Vagina (tissue), 2 donors: ENCODE measurements around the gene VCY1B. TPM values are rescaled to one million over a fixed set of nuclear protein-coding genes. Genes with fewer than 3 reads are reported as not detected.
"Not testable (repeated sequence)": the region's sequence is repeated elsewhere in the genome, so short reads cannot be mapped to it uniquely, and the experiment has no call there.

Source experiments
- DNase-seq, 2 donors: peaks; one replicate each; pipeline ENCODE4 v3.0.0-alpha.2; 2017; ENCODE audit errors: extremely low spot score in 2 of 2
- H3K27ac ChIP-seq: fragments of 200-600 bp; sonication (generic); one replicate; pipeline ENCODE4 v1.5.1; 2019
- H3K27me3 ChIP-seq: fragments of 200-600 bp; sonication (generic); one replicate; pipeline ENCODE4 v1.5.1; 2019
- H3K36me3 ChIP-seq, 2 donors: fragments of 200-600 bp; sonication (generic); one replicate each; pipeline ENCODE4 v1.5.1; 2017 to 2019
- H3K4me1 ChIP-seq: fragments of 200-600 bp; sonication (generic); one replicate; pipeline ENCODE4 v1.5.1; 2019
- H3K4me3 ChIP-seq, 2 donors: fragments of 200-600 bp; sonication (generic); 1 replicate in 1 of 2; 2 replicates in 1 of 2; pipeline ENCODE4 v1.5.1; 2016 to 2019
- H3K9me3 ChIP-seq: fragments of 200-600 bp; sonication (generic); one replicate; pipeline ENCODE4 v1.5.1; 2019
- CTCF ChIP-seq, 3 experiments: fragments of 450-650 bp in 2 of 3; fragments of 200-600 bp in 1 of 3; sonication (generic) in 1 of 3; IDR thresholded peaks; one replicate each; pipeline ENCODE4 v1.5.1; 2017 to 2019; ENCODE audit warnings: antibody characterized with exemption in 3 of 3, mild to moderate bottlenecking in 2 of 3, moderate library complexity in 2 of 3
- POLR2A ChIP-seq, 2 donors: fragments of 450-650 bp; IDR thresholded peaks; one replicate each; pipeline ENCODE4 v1.6.1; 2017; ENCODE audit warnings: antibody characterized with exemption in 2 of 2, mild to moderate bottlenecking in 2 of 2, moderate library complexity in 2 of 2
- POLR2AphosphoS5 ChIP-seq, 2 donors: sonication (generic); formaldehyde crosslinking; IDR thresholded peaks; one replicate each; pipeline ENCODE4 v1.9.0; 2017; ENCODE audit warnings: antibody characterized with exemption in 2 of 2, mild to moderate bottlenecking in 2 of 2, low read depth in 1 of 2; ENCODE audit not compliant: insufficient read depth in 1 of 2
- intact Hi-C: fragments of 100-400 bp; cut with DNase I; formaldehyde crosslinking; loops from one replicate; pipeline ENCODE4 v1.15.1; 2023
- total RNA-seq: library from RNA; depleted of rRNA; stranded (reverse); fragments of >200 nt; gene quantifications from one replicate; pipeline ENCODE4 v1.2.3, GENCODE V29; 2016

Gene VCY1B
- total RNA-seq = not detected

- H3K36me3 ChIP-seq, H3K9me3 ChIP-seq, H3K4me3 ChIP-seq, intact Hi-C loops, H3K27ac ChIP-seq, DNase-seq, H3K4me1 ChIP-seq, H3K27me3 ChIP-seq: not testable (repeated sequence)
Observed at GRCh38 chrY:14055927-14056326, at the start of gene VCY1B. Gene VCY1B (plus strand): TSS chrY:14056227. CDS start chrY:14056290, 63 bp downstream.

GRCh38 chrY:14011916-14012315 lies 44.1 kb upstream of the VCY1B start:
- H3K27me3 ChIP-seq = not testable (repeated sequence)

GRCh38 chrY:14030395-14030794 lies 25.6 kb upstream of the VCY1B start:
- H3K36me3 ChIP-seq, H3K27me3 ChIP-seq, H3K9me3 ChIP-seq, H3K4me1 ChIP-seq, H3K27ac ChIP-seq, intact Hi-C loops, H3K4me3 ChIP-seq, DNase-seq: not testable (repeated sequence)

More at GRCh38 chrY:14011916-14012315, 44.1 kb upstream of the VCY1B start:
- DNase-seq, H3K4me1 ChIP-seq, intact Hi-C loops, H3K36me3 ChIP-seq, H3K4me3 ChIP-seq, H3K27ac ChIP-seq, H3K9me3 ChIP-seq: not testable (repeated sequence)

- no peak for DNase-seq
- intact Hi-C loops = no loop called here
- no peak overlapping the region for H3K4me3 ChIP-seq
- H3K27ac ChIP-seq = no peak overlapping the region
- no peak for TF ChIP-seq POLR2A (IDR thresholded peaks at IDR 0.05)
- no peak for TF ChIP-seq POLR2AphosphoS5 (IDR thresholded peaks at IDR 0.05; ENCODE audit: insufficient read depth in 1 of 2, low read depth in 1 of 2)
- no peak for TF ChIP-seq CTCF (IDR thresholded peaks at IDR 0.05)
- H3K36me3 ChIP-seq = no peaks in the 10 kb centered on the region
- no peaks in the 10 kb centered on the region for H3K27me3 ChIP-seq
- H3K4me1 ChIP-seq = no peaks in the 10 kb centered on the region
- H3K9me3 ChIP-seq = no peaks in the 10 kb centered on the region
Observed at GRCh38 chrY:14085877-14086276, 29.9 kb downstream of the VCY1B start.

Other genes with a start within 250 kb of the VCY1B start
- gene VCY, start 69.8 kb upstream of the VCY1B start, total RNA-seq = not detected